GM19043 (cell line): ENCODE data around the gene ADAP2.
"Not testable (repeated sequence)": the region's sequence is repeated elsewhere in the genome, so short reads cannot be mapped to it uniquely, and the experiment has no call there.

Source experiments
- ATAC-seq: cut with Tn5 transposase; IDR thresholded peaks from one replicate; pipeline ENCODE4 v1.9.1; 2021; ENCODE audit warnings: low read depth; ENCODE audit not compliant: unreplicated experiment

Gene ADAP2

GRCh38 chr17:30921544-30922196, at the start of gene ADAP2:
TSS of gene ADAP2 (plus strand) at chr17:30921945. CDS start at chr17:30922015, 70 bp downstream.
- ATAC-seq: no peak

GRCh38 chr17:30886187-30886586, 35.6 kb upstream of the ADAP2 start:
- ATAC-seq: no peak

GRCh38 chr17:30894236-30894635, 27.5 kb upstream of the ADAP2 start:
- ATAC-seq: no peak

- ATAC-seq: no peak
Observed at GRCh38 chr17:30897311-30897710, 24.4 kb upstream of the ADAP2 start.

- peak; percentile 24 for ATAC-seq
Observed at GRCh38 chr17:30905742-30906100, 16.0 kb upstream of the ADAP2 start.

- ATAC-seq: peak; percentile 78
Observed at GRCh38 chr17:30906101-30906911, 15.4 kb upstream of the ADAP2 start, which contains the start of gene TEFM. TSS of gene TEFM (minus strand) at chr17:30906238. CDS start at chr17:30906198, 40 bp downstream.

- no peak for ATAC-seq
Observed at GRCh38 chr17:30908717-30909420, 12.9 kb upstream of the ADAP2 start.

GRCh38 chr17:30910151-30910550, 11.6 kb upstream of the ADAP2 start:
- not testable (repeated sequence) for ATAC-seq

- no peak for ATAC-seq
Observed at GRCh38 chr17:30913955-30914354, 7.8 kb upstream of the ADAP2 start.

- ATAC-seq: no peak
Observed at GRCh38 chr17:30915833-30916611, 5.7 kb upstream of the ADAP2 start.

- no peak for ATAC-seq
Observed at GRCh38 chr17:30917050-30917449, 4.7 kb upstream of the ADAP2 start.

- no peak for ATAC-seq
Observed at GRCh38 chr17:30920282-30920681, 1.5 kb upstream of the ADAP2 start.

- no peak for ATAC-seq
Observed at GRCh38 chr17:30920683-30921543, 832 bp upstream of the ADAP2 start.

GRCh38 chr17:30922235-30923030, 688 bp downstream of the ADAP2 start:
- ATAC-seq: no peak

- ATAC-seq: no peak
Observed at GRCh38 chr17:30924341-30924740, 2.6 kb downstream of the ADAP2 start.

GRCh38 chr17:30926516-30926915, 4.8 kb downstream of the ADAP2 start:
- ATAC-seq: no peak

GRCh38 chr17:30927756-30928155, 6.0 kb downstream of the ADAP2 start:
- no peak for ATAC-seq

GRCh38 chr17:30928584-30928983, 6.8 kb downstream of the ADAP2 start:
- no peak for ATAC-seq

- no peak for ATAC-seq
Observed at GRCh38 chr17:30929081-30929633, 7.4 kb downstream of the ADAP2 start.
